Epithelial cell of esophagus (primary cell): Measurements from ENCODE around the gene HAUS8.
A peak's percentile ranks its signal among the peaks of the same experiment; 100 is the strongest.
"Not testable (repeated sequence)": the region's sequence is repeated elsewhere in the genome, so short reads cannot be mapped to it uniquely, and the experiment has no call there.

Experiments
- DNase-seq: peaks from one replicate; pipeline ENCODE4 v3.0.0; 2010; ENCODE audit warnings: low read depth
- H3K4me3 ChIP-seq: 2 replicates; pipeline ENCODE4 v1.5.1; 2011; ENCODE audit warnings: mild to moderate bottlenecking, low read length, control low read depth
- TF ChIP-seq, protein P1 (sequence below): IDR thresholded peaks from 2 replicates; pipeline ENCODE4 v1.5.1; 2011; ENCODE audit warnings: low read depth, mild to moderate bottlenecking, low read length, control low read depth, inconsistent platforms; ENCODE audit not compliant: insufficient read depth; ENCODE audit errors: missing control alignments

HAUS8 gene

GRCh38 chr19:17031741-17032140 is 43.5 kb downstream of the HAUS8 start:
- no peak overlapping the region for H3K4me3 ChIP-seq
- no peak for DNase-seq
- TF ChIP-seq, protein P1, sequence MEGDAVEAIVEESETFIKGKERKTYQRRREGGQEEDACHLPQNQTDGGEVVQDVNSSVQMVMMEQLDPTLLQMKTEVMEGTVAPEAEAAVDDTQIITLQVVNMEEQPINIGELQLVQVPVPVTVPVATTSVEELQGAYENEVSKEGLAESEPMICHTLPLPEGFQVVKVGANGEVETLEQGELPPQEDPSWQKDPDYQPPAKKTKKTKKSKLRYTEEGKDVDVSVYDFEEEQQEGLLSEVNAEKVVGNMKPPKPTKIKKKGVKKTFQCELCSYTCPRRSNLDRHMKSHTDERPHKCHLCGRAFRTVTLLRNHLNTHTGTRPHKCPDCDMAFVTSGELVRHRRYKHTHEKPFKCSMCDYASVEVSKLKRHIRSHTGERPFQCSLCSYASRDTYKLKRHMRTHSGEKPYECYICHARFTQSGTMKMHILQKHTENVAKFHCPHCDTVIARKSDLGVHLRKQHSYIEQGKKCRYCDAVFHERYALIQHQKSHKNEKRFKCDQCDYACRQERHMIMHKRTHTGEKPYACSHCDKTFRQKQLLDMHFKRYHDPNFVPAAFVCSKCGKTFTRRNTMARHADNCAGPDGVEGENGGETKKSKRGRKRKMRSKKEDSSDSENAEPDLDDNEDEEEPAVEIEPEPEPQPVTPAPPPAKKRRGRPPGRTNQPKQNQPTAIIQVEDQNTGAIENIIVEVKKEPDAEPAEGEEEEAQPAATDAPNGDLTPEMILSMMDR: no peak

DNA sequence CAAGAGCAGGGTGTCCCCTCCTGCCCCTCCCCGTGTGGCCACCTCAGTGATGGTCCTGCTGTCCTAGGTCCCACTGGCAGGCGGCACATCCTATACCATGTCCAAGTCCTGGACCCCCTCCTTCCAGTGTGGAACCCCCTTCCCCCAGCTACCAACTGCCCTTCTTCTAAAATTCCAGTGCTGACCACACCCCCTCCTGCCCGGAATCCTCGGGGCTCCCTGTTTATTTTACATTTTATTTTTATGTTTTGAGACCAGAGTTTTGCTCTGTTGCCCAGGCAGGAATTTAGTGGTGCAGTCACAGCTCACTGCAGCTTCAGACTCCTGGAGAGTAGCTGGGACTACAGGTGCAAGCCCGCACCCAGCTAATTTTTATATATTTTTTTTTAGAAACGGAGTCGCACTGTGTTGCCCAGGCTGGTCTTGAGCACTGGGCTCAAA is 47.7 kb downstream of the HAUS8 start:
- TF ChIP-seq, protein P1: no peak
- no peak for DNase-seq
- H3K4me3 ChIP-seq: no peak overlapping the region

DNA sequence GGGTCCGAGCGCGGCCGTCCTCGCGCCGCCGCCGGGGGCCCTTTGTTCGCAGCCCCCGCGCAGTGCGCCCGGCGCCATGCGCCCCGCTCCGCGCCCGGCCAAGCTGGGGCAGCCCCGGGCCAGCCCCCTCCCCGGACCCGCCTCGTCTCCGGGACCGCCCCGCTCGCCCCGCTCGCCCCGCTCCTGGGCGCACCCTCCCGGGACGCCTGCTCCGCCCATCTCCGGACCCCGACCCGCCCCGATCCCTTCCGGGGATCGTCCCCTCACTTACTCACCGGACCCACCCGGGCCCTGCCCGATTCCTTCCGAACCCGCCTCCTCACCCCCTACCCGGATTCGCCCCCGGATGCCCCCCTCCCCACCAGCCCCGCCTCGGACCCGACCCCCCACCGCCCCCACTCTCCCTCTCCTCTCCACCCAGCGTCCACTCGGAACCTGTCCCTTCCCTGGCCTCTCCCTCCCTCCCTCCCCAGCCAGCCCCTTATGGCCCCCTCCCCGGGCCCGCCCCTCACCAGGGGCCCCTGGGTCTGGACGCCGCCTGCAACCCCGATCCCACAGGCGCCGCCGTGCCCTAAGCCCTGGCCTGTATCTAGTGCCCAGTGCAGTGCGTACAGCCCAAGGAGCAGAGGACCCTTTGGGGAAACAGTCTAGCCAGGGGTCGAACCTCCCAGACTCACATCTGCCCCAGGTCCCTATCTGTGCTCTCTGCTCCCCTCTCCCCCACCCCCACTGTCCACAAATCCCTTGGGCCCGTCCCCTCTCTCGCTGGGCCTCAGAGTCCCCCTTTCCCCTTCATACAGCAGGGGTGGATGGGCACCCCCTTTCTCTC is 48.3 kb downstream of the HAUS8 start, which contains the start of gene CPAMD8:
Gene CPAMD8 (minus strand): TSS at position 105 of the 829 bp plus-strand sequence. CDS start 168 bp downstream, outside the sequence.
- DNase-seq: no peak
- H3K4me3 ChIP-seq: peak within 1 kb of the TSS; percentile 8
- TF ChIP-seq, protein P1: no peak

GRCh38 chr19:17025991-17026658 is 49.1 kb downstream of the HAUS8 start:
- no peak for DNase-seq
- peak overlapping the region; percentile 8 for H3K4me3 ChIP-seq
- TF ChIP-seq, protein P1: no peak

DNA sequence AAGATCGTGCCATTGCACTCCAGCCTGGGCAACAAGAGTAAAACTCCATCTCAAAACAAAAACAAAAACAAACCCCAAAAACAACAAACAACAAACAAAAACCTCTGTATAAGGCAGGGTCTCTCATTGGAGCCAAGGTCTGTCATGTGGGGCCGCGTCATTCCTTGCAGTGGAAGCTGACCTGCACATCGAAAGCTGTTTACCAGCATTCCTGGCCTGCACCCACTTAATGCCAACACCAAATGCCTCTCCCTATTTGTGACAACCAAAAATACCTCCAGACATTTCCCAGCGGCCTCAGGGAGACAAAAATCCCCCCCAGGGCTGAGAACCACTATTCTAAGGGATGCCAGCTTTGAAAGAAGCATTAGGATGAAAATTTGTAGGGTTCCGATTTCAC is 49.9 kb downstream of the HAUS8 start:
- TF ChIP-seq, protein P1: no peak
- no peak for DNase-seq
- H3K4me3 ChIP-seq: no peak overlapping the region

GRCh38 chr19:17024941-17025340 is 50.3 kb downstream of the HAUS8 start:
- H3K4me3 ChIP-seq: not testable (repeated sequence)
- peak; percentile 39 for DNase-seq

DNA sequence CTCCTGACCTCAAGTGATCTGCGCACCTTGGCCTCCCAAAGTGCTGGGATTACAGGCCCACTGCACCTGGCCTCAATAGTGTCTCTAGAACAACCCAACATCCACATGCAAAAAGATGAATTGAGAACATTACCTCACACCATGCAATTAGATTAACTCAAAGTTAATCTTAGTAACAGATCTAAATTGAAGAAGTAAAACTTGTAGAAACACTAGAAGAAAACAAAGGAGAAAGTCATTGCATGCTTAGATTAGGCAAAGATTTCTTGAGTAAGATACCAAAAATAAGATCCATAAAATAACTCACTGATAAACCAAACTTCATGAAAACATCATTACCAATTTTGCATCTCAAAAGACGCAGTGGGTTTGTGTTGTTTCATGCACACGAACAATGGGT is 51.4 kb downstream of the HAUS8 start:
- DNase-seq: no peak

More for the DNA sequence above, 51.4 kb downstream of the HAUS8 start:
- no peak overlapping the region for H3K4me3 ChIP-seq
- TF ChIP-seq, protein P1: no peak
